Hepatocyte (in vitro differentiated cells): ENCODE measurements around the gene CDK9. TPM values are rescaled to one million over a fixed set of nuclear protein-coding genes. Genes with fewer than 3 reads are reported as not detected.

Experiments used
- DNase-seq: peaks from one replicate; pipeline ENCODE4 v3.0.0-alpha.2; 2016; ENCODE audit warnings: low spot score
- H2AFZ ChIP-seq: fragments of 200-600 bp; sonication (generic); 2 replicates; pipeline ENCODE4 v1.6.0; 2016; ENCODE audit warnings: antibody characterized with exemption, mild to moderate bottlenecking
- H3K27ac ChIP-seq: fragments of 200-600 bp; sonication (generic); 2 replicates; pipeline ENCODE4 v1.5.1; 2016; ENCODE audit warnings: mild to moderate bottlenecking
- H3K27me3 ChIP-seq: fragments of 200-600 bp; sonication (generic); 2 replicates; pipeline ENCODE4 v1.6.1; 2016
- H3K36me3 ChIP-seq: fragments of 200-600 bp; sonication (generic); replicated peaks from 2 replicates; pipeline ENCODE4 v1.5.1; 2016; ENCODE audit warnings: low read depth; ENCODE audit not compliant: insufficient read depth
- H3K4me1 ChIP-seq: fragments of 200-600 bp; sonication (generic); 2 replicates; pipeline ENCODE4 v1.5.1; 2016; ENCODE audit warnings: mild to moderate bottlenecking, moderate library complexity; ENCODE audit not compliant: insufficient read depth
- H3K4me2 ChIP-seq: fragments of 200-600 bp; sonication (generic); 2 replicates; pipeline ENCODE4 v1.6.0; 2016
- H3K4me3 ChIP-seq: fragments of 200-600 bp; sonication (generic); 2 replicates; pipeline ENCODE4 v1.5.1; 2016; ENCODE audit warnings: mild to moderate bottlenecking
- H3K79me2 ChIP-seq: fragments of 200-600 bp; sonication (generic); 2 replicates; pipeline ENCODE4 v1.6.0; 2017; ENCODE audit warnings: mild to moderate bottlenecking
- H3K9me2 ChIP-seq: fragments of 200-600 bp; sonication (generic); replicated peaks from 2 replicates; pipeline ENCODE4 v1.6.0; 2017; ENCODE audit warnings: mild to moderate bottlenecking; ENCODE audit not compliant: insufficient read depth
- H3K9me3 ChIP-seq: fragments of 200-600 bp; sonication (generic); 2 replicates; pipeline ENCODE4 v1.5.1; 2016; ENCODE audit warnings: low read depth, mild to moderate bottlenecking
- H4K20me1 ChIP-seq: fragments of 200-600 bp; sonication (generic); 2 replicates; pipeline ENCODE4 v1.6.0; 2016; ENCODE audit warnings: mild to moderate bottlenecking; ENCODE audit not compliant: insufficient read depth, poor library complexity, severe bottlenecking
- CTCF ChIP-seq: fragments of 200-600 bp; sonication (generic); IDR thresholded peaks from 2 replicates; pipeline ENCODE4 v1.5.1; 2016; ENCODE audit warnings: antibody characterized with exemption, mild to moderate bottlenecking; ENCODE audit not compliant: poor library complexity
- EZH2 ChIP-seq: fragments of 200-600 bp; sonication (generic); IDR thresholded peaks from 2 replicates; pipeline ENCODE4 v1.6.1; 2016; ENCODE audit warnings: antibody characterized with exemption, mild to moderate bottlenecking, borderline replicate concordance
- EZH2phosphoT487 ChIP-seq: fragments of 200-600 bp; sonication (generic); IDR thresholded peaks from one replicate; pipeline ENCODE4 v1.6.1; 2018; ENCODE audit warnings: antibody characterized with exemption, mild to moderate bottlenecking, low read depth, moderate library complexity; ENCODE audit not compliant: unreplicated experiment, severe bottlenecking
- WGBS: methylation state at CpG from one replicate; pipeline ENCODE4 v1.1.6; 2016; ENCODE audit warnings: low lambda C conversion rate; ENCODE audit errors: missing lambda C conversion rate; 5-methylcytosine and 5-hydroxymethylcytosine counted together
- polyA plus RNA-seq: library from polyadenylated mRNA; unstranded; fragments of >200 nt; fragmentation: Nextera tagmentation; extraction: Ambion mirVana; gene quantifications from 2 replicates; pipeline ENCODE4 v1.2.1, GENCODE V29; 2016
- total RNA-seq: library from RNA; depleted of rRNA; stranded (reverse); fragments of >200 nt; gene quantifications from 2 replicates; pipeline ENCODE4 v1.2.3, GENCODE V29; 2014

Gene CDK9
- total and polyA plus RNA-seq, 2 experiments from 2014 or later, result 84.6 to 91.4 TPM

GRCh38 chr9:127812936-127813675, 27.3 kb downstream of the CDK9 start:
- no peak for DNase-seq
- Histone ChIP-seq H3K36me3 (no peaks in the 10 kb centered on the region), H3K4me1 (peaks cover 8% of the 10 kb centered on the region), H3K9me2 (no peaks in the 10 kb centered on the region), H3K4me3 (no peak overlapping the region), H3K27me3 (no peaks in the 10 kb centered on the region), H3K9me3 (no peaks in the 10 kb centered on the region), H3K27ac (no peak overlapping the region), H4K20me1 (no peaks in the 10 kb centered on the region), H3K4me2 (no peak overlapping the region), H2AFZ (no peak overlapping the region), H3K79me2 (no peaks in the 10 kb centered on the region)
- 96% methylated on average over 19 of the region's 19 CpGs for WGBS
- TF ChIP-seq EZH2phosphoT487 (no peak), CTCF (no peak), EZH2 (no peak)

DNA sequence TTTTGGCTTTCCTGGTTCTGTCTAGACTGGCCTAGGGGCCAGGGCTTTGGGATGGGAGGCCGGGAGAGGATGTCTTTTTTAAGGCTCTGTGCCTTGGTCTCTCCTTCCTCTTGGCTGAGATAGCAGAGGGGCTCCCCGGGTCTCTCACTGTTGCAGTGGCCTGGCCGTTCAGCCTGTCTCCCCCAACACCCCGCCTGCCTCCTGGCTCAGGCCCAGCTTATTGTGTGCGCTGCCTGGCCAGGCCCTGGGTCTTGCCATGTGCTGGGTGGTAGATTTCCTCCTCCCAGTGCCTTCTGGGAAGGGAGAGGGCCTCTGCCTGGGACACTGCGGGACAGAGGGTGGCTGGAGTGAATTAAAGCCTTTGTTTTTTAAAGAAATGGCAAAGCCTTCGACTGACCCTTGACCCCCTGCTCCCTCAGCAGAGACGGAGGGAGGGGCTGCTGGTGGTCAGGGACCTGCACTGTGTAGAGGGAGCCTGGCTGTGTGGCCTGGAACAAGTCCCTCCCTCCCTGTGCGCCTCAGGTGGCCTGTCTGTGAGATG, 27.9 kb downstream of the CDK9 start:
- WGBS, result 86% methylated on average over 9 of the region's 9 CpGs
- no peak overlapping the region for H3K4me3 ChIP-seq
- no peaks in the 10 kb centered on the region for H4K20me1 ChIP-seq
- peaks cover 8% of the 10 kb centered on the region for H3K4me1 ChIP-seq
- no peak for TF ChIP-seq EZH2phosphoT487
- no peaks in the 10 kb centered on the region for H3K27me3 ChIP-seq
- DNase-seq, result no peak
- H3K9me3 ChIP-seq, result no peaks in the 10 kb centered on the region
- H3K27ac ChIP-seq, result no peak overlapping the region
- no peaks in the 10 kb centered on the region for H3K9me2 ChIP-seq
- no peaks in the 10 kb centered on the region for H3K79me2 ChIP-seq
- H3K36me3 ChIP-seq, result no peaks in the 10 kb centered on the region
- no peak overlapping the region for H2AFZ ChIP-seq
- no peak overlapping the region for H3K4me2 ChIP-seq

GRCh38 chr9:127814619-127815511, 29.0 kb downstream of the CDK9 start:
- H3K9me2 ChIP-seq, result no peaks in the 10 kb centered on the region
- no peak overlapping the region for H3K4me3 ChIP-seq
- H3K36me3 ChIP-seq, result no peaks in the 10 kb centered on the region
- H3K27me3 ChIP-seq, result no peaks in the 10 kb centered on the region
- no peak for TF ChIP-seq EZH2
- TF ChIP-seq CTCF, result no peak
- TF ChIP-seq EZH2phosphoT487, result no peak
- H3K79me2 ChIP-seq, result no peaks in the 10 kb centered on the region
- H3K4me2 ChIP-seq, result no peak overlapping the region
- WGBS, result 95% methylated on average over 11 of the region's 11 CpGs
- no peak overlapping the region for H3K27ac ChIP-seq
- DNase-seq, result peak; percentile 2
- peaks cover 2% of the 10 kb centered on the region for H3K4me1 ChIP-seq
- H3K9me3 ChIP-seq, result no peaks in the 10 kb centered on the region
- no peaks in the 10 kb centered on the region for H4K20me1 ChIP-seq
- no peak overlapping the region for H2AFZ ChIP-seq
